Neural cell (in vitro differentiated cells): ENCODE data around the gene GPR173. TPM values are rescaled to one million over a fixed set of nuclear protein-coding genes. Genes with fewer than 3 reads are reported as not detected.

Source experiments
- H2AFZ ChIP-seq: fragments of 200-600, 300-800 bp; sonication (generic), shearing (Covaris generic); 2 replicates; pipeline ENCODE4 v1.6.0; 2014; ENCODE audit warnings: low read depth, mild to moderate bottlenecking, antibody characterized with exemption, low read length, moderate library complexity
- H3F3A ChIP-seq: fragments of 200-600 bp; shearing (Covaris generic); 2 replicates; pipeline ENCODE4 v1.6.1; 2016; ENCODE audit warnings: mild to moderate bottlenecking, moderate library complexity, mixed read lengths, antibody characterized with exemption, low read length; ENCODE audit not compliant: insufficient read depth, poor library complexity, severe bottlenecking
- H3K27ac ChIP-seq: fragments of 200-600, 300-800 bp; sonication (generic), shearing (Covaris generic); 2 replicates; pipeline ENCODE4 v1.5.1; 2014; ENCODE audit warnings: mild to moderate bottlenecking, low read length, moderate library complexity
- H3K27me3 ChIP-seq: fragments of 300-800, 200-600 bp; sonication (generic), shearing (Covaris generic); 2 replicates; pipeline ENCODE4 v1.6.0; 2014; ENCODE audit warnings: mild to moderate bottlenecking, low read depth, low read length, moderate library complexity; ENCODE audit not compliant: insufficient read depth
- H3K36me3 ChIP-seq: fragments of 300-800, 200-600 bp; sonication (generic), shearing (Covaris generic); 2 replicates; pipeline ENCODE4 v1.5.1; 2014; ENCODE audit warnings: mild to moderate bottlenecking, antibody characterized with exemption, low read length, moderate library complexity; ENCODE audit not compliant: insufficient read depth
- H3K4me2 ChIP-seq: fragments of 300-800, 200-600 bp; sonication (generic), shearing (Covaris generic); 2 replicates; pipeline ENCODE4 v1.6.0; 2014; ENCODE audit warnings: mild to moderate bottlenecking, low read length
- H3K4me3 ChIP-seq: fragments of 300-800, 200-600 bp; sonication (generic), shearing (Covaris generic); 2 replicates; pipeline ENCODE4 v1.5.1; 2014; ENCODE audit warnings: mild to moderate bottlenecking, low read length, moderate library complexity
- H3K79me2 ChIP-seq: fragments of 200-600 bp; shearing (Covaris generic); replicated peaks from 2 replicates; pipeline ENCODE4 v1.6.0; 2014; ENCODE audit warnings: mild to moderate bottlenecking, low read length, moderate library complexity; ENCODE audit not compliant: insufficient read depth
- H3K9ac ChIP-seq: fragments of 300-800, 200-600 bp; sonication (generic), shearing (Covaris generic); 2 replicates; pipeline ENCODE4 v1.6.1; 2016; ENCODE audit warnings: mild to moderate bottlenecking, low read length, mixed read lengths
- H3K9me2 ChIP-seq: fragments of 200-600 bp; shearing (Covaris generic); 2 replicates; pipeline ENCODE4 v1.6.1; 2016; ENCODE audit warnings: mild to moderate bottlenecking, low read length, mixed read lengths; ENCODE audit not compliant: insufficient read depth
- H3K9me3 ChIP-seq: fragments of 200-600, 300-800 bp; sonication (generic), shearing (Covaris generic); 2 replicates; pipeline ENCODE4 v1.6.1; 2016; ENCODE audit warnings: mild to moderate bottlenecking, mixed run types, low read length, moderate library complexity, mixed read lengths
- H4K20me1 ChIP-seq: fragments of 200-600 bp; shearing (Covaris generic); 2 replicates; pipeline ENCODE4 v1.6.1; 2016; ENCODE audit warnings: mild to moderate bottlenecking, mixed run types; ENCODE audit not compliant: insufficient read depth
- CTCF ChIP-seq: fragments of 450-650 bp; IDR thresholded peaks from 2 replicates; pipeline ENCODE4 v1.5.1; 2014; ENCODE audit warnings: antibody characterized with exemption, mild to moderate bottlenecking, moderate library complexity; ENCODE audit not compliant: poor library complexity, severe bottlenecking
- EP300 ChIP-seq: fragments of 450-650 bp; conservative IDR thresholded peaks from 2 replicates; pipeline ENCODE4 v1.6.1; 2014; ENCODE audit warnings: antibody characterized with exemption, mild to moderate bottlenecking, moderate library complexity; ENCODE audit not compliant: poor library complexity, severe bottlenecking
- EZH2 ChIP-seq: fragments of 200-600, 300-800 bp; shearing (Covaris generic), sonication (generic); IDR thresholded peaks from 2 replicates; pipeline ENCODE4 v1.6.1; 2014; ENCODE audit warnings: antibody characterized with exemption, low read length, borderline replicate concordance, mild to moderate bottlenecking; ENCODE audit not compliant: insufficient read depth, poor library complexity, severe bottlenecking
- MXI1 ChIP-seq: fragments of 450-650 bp; conservative IDR thresholded peaks from 2 replicates; pipeline ENCODE4 v1.6.1; 2014; ENCODE audit warnings: antibody characterized with exemption, mild to moderate bottlenecking; ENCODE audit not compliant: poor library complexity, severe bottlenecking
- POLR2AphosphoS5 ChIP-seq: IDR thresholded peaks from 2 replicates; pipeline ENCODE4 v1.6.1; 2012
- RAD21 ChIP-seq: fragments of 450-650 bp; conservative IDR thresholded peaks from 2 replicates; pipeline ENCODE4 v1.6.1; 2014; ENCODE audit warnings: antibody characterized with exemption, mild to moderate bottlenecking, moderate library complexity
- REST ChIP-seq: IDR thresholded peaks from 2 replicates; pipeline ENCODE4 v1.6.1; 2012; ENCODE audit warnings: borderline replicate concordance
- SMC3 ChIP-seq: fragments of 450-650 bp; conservative IDR thresholded peaks from 2 replicates; pipeline ENCODE4 v1.6.1; 2014; ENCODE audit warnings: antibody characterized with exemption, mild to moderate bottlenecking, moderate library complexity; ENCODE audit not compliant: poor library complexity
- TAF1 ChIP-seq: IDR thresholded peaks from 2 replicates; pipeline ENCODE4 v1.6.1; 2012; ENCODE audit warnings: low read depth
- polyA plus RNA-seq: library from polyadenylated mRNA; depleted of rRNA; stranded (reverse); fragments of >200 nt; gene quantifications from 2 replicates; pipeline ENCODE4 v1.2.3, GENCODE V29; 2014

GPR173 gene
- polyA plus RNA-seq, 1 donor from 2014 or later: 26.9 TPM

DNA sequence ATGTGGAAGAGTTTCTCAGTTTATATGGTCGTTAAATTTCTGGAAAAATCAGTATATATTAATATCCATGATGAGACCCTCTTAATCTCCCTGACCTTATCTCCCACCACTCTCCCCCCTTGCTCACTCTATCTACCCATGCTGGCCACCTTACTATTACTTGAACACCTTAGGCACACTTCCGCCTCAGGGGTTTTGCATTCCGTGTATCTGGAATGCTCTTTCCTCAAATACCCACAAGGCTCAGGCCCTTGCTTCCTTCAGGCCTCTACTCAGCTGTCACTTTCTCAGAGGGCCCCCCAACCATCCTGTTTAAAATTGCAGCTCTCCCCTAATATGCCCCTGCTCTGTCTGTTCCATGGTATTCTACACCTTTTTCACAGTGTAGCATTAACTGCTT lies 47.2 kb downstream of the GPR173 start:
- H3K36me3 ChIP-seq: no peaks in the 10 kb centered on the region
- no peaks in the 10 kb centered on the region for H4K20me1 ChIP-seq
- TF ChIP-seq RAD21 (no peak), POLR2AphosphoS5 (no peak), EP300 (no peak), EZH2 (no peak), TAF1 (no peak), SMC3 (no peak), CTCF (no peak), REST (no peak), MXI1 (no peak)
- no peak overlapping the region for H2AFZ ChIP-seq
- no peaks in the 10 kb centered on the region for H3K9me2 ChIP-seq
- no peaks in the 10 kb centered on the region for H3K27me3 ChIP-seq
- H3F3A ChIP-seq: no peaks in the 10 kb centered on the region
- no peak overlapping the region for H3K4me3 ChIP-seq
- H3K27ac ChIP-seq: no peak overlapping the region
- no peak overlapping the region for H3K4me2 ChIP-seq
- no peaks in the 10 kb centered on the region for H3K9me3 ChIP-seq
- no peak overlapping the region for H3K9ac ChIP-seq
- peaks cover 8% of the 10 kb centered on the region for H3K79me2 ChIP-seq

DNA sequence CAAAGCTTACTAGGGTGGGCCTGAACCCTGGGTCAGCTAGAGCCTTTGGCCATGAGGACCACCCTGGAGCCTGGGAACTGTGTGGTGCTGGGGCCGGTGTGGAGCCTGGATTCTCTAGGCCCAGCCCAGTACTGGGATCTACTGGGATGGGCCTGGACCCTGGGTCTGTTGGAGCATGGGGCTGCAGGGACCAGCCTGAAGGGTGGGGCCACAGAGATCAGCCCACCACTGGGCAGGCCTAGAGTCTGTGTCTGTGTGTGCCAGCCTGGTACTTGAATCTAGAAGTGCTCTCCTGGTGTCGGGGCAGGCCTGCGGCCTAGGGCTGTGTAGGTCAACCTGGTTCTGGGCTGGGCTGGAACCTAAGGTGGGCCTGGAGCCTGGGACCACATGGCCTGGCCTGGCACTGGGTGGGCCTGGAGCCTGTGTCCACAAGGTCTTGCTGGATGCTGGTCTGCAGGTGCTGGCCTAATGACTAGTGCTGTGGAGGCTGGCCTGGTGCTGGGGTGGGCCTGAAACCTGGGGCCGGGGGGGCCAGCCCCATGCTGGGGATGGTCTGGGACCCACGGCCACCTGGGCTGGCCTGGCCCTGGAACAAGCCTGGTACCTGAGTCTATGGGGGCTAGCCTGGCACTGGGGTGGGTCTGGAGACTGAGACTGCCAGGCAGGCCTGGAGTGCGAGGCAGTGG lies 66.4 kb downstream of the GPR173 start:
- Histone ChIP-seq H3K9me3 (no peaks in the 10 kb centered on the region), H4K20me1 (no peaks in the 10 kb centered on the region), H3K27me3 (no peaks in the 10 kb centered on the region), H3K36me3 (no peaks in the 10 kb centered on the region), H3K9me2 (no peaks in the 10 kb centered on the region), H3K79me2 (no peaks in the 10 kb centered on the region), H3K4me3 (no peak overlapping the region), H3F3A (no peaks in the 10 kb centered on the region), H2AFZ (no peak overlapping the region), H3K27ac (no peak overlapping the region), H3K9ac (no peak overlapping the region), H3K4me2 (no peak overlapping the region)
- no peak for TF ChIP-seq RAD21
- TF ChIP-seq POLR2AphosphoS5: no peak
- no peak for TF ChIP-seq SMC3
- TF ChIP-seq REST: no peak
- no peak for TF ChIP-seq CTCF
- TF ChIP-seq EZH2: no peak
- no peak for TF ChIP-seq MXI1
- TF ChIP-seq TAF1: no peak
- no peak for TF ChIP-seq EP300
